ENCODE results near the gene FTO. TPM values are rescaled to one million over a fixed set of nuclear protein-coding genes. Genes with fewer than 3 reads are reported as not detected.

The FTO gene
- polyA plus RNA-seq, 1 donor from 2014 or later = 80.1 TPM

DNA sequence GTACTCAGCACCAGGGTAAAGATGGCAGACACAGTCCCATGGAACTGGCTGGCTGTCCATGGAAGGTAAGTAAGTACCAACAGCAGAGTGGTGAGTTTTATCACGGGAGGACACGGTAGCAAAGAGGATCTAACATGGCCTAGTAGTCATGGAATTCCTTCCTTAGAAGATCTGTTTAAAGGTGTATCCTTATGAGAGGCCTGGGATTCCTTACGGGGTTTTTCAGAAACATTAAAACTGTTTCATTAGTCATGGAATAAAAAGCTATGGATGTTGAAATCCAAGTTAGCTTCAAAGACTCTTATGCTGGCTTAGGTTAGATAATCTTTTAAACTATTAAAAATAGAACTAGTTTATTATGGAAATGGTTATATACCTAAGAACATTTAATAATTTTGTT, 7.4 kb downstream of the FTO start:
- no peak for TF ChIP-seq EZH2 (IDR thresholded peaks at IDR 0.05; ENCODE audit: borderline replicate concordance, insufficient read depth, low read length, poor library complexity, severe bottlenecking)
- TF ChIP-seq RAD21 (conservative IDR thresholded peaks at IDR 0.05) = no peak
- TF ChIP-seq MXI1 (conservative IDR thresholded peaks at IDR 0.05; ENCODE audit: poor library complexity, severe bottlenecking) = no peak
- no peak for TF ChIP-seq TAF1 (IDR thresholded peaks at IDR 0.05; ENCODE audit: low read depth)
- no peak for TF ChIP-seq EP300 (conservative IDR thresholded peaks at IDR 0.05; ENCODE audit: poor library complexity, severe bottlenecking)
- TF ChIP-seq POLR2AphosphoS5 (IDR thresholded peaks at IDR 0.05) = no peak
- TF ChIP-seq, protein P1, sequence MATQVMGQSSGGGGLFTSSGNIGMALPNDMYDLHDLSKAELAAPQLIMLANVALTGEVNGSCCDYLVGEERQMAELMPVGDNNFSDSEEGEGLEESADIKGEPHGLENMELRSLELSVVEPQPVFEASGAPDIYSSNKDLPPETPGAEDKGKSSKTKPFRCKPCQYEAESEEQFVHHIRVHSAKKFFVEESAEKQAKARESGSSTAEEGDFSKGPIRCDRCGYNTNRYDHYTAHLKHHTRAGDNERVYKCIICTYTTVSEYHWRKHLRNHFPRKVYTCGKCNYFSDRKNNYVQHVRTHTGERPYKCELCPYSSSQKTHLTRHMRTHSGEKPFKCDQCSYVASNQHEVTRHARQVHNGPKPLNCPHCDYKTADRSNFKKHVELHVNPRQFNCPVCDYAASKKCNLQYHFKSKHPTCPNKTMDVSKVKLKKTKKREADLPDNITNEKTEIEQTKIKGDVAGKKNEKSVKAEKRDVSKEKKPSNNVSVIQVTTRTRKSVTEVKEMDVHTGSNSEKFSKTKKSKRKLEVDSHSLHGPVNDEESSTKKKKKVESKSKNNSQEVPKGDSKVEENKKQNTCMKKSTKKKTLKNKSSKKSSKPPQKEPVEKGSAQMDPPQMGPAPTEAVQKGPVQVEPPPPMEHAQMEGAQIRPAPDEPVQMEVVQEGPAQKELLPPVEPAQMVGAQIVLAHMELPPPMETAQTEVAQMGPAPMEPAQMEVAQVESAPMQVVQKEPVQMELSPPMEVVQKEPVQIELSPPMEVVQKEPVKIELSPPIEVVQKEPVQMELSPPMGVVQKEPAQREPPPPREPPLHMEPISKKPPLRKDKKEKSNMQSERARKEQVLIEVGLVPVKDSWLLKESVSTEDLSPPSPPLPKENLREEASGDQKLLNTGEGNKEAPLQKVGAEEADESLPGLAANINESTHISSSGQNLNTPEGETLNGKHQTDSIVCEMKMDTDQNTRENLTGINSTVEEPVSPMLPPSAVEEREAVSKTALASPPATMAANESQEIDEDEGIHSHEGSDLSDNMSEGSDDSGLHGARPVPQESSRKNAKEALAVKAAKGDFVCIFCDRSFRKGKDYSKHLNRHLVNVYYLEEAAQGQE (IDR thresholded peaks at IDR 0.05; ENCODE audit: borderline replicate concordance) = no peak
- TF ChIP-seq, protein P2, sequence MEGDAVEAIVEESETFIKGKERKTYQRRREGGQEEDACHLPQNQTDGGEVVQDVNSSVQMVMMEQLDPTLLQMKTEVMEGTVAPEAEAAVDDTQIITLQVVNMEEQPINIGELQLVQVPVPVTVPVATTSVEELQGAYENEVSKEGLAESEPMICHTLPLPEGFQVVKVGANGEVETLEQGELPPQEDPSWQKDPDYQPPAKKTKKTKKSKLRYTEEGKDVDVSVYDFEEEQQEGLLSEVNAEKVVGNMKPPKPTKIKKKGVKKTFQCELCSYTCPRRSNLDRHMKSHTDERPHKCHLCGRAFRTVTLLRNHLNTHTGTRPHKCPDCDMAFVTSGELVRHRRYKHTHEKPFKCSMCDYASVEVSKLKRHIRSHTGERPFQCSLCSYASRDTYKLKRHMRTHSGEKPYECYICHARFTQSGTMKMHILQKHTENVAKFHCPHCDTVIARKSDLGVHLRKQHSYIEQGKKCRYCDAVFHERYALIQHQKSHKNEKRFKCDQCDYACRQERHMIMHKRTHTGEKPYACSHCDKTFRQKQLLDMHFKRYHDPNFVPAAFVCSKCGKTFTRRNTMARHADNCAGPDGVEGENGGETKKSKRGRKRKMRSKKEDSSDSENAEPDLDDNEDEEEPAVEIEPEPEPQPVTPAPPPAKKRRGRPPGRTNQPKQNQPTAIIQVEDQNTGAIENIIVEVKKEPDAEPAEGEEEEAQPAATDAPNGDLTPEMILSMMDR (IDR thresholded peaks at IDR 0.05; ENCODE audit: poor library complexity, severe bottlenecking) = no peak
- no peak for TF ChIP-seq SMC3 (conservative IDR thresholded peaks at IDR 0.05; ENCODE audit: poor library complexity)
- H3K9me2 ChIP-seq (ENCODE audit: insufficient read depth, low read length) = no peaks in the 10 kb centered on the region

DNA sequence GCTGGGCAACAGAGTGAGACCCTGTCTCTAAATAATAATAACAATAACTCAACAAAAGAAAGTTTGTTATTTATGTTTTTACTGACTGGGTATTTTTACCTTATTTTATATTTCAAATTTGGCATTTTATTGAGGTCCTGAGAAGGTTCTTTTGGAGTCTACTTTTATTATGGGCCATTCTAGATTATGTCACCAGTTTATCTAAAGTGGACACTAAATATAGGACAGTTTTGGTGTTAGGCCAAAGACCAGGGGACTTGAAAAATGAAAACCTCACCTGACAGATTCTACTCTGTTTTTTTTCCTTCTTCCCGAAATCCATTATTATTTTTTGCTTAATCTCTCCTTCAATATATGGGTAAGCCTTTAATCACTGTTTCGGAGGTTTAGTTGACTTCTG, 8.1 kb downstream of the FTO start:
- no peak overlapping the region for H3K4me2 ChIP-seq (ENCODE audit: low read length)
- no peak overlapping the region for H3K9ac ChIP-seq (ENCODE audit: low read length)
- peaks cover 17% of the 10 kb centered on the region for H3K79me2 ChIP-seq (replicated peaks; ENCODE audit: insufficient read depth, low read length)
- peaks cover 11% of the 10 kb centered on the region for H3F3A ChIP-seq (ENCODE audit: insufficient read depth, low read length, poor library complexity, severe bottlenecking)
- no peak overlapping the region for H3K27ac ChIP-seq (ENCODE audit: low read length)
- TF ChIP-seq POLR2AphosphoS5 (IDR thresholded peaks at IDR 0.05) = no peak
- no peak for TF ChIP-seq EP300 (conservative IDR thresholded peaks at IDR 0.05; ENCODE audit: poor library complexity, severe bottlenecking)
- TF ChIP-seq RAD21 (conservative IDR thresholded peaks at IDR 0.05) = no peak
- TF ChIP-seq, protein P2 (IDR thresholded peaks at IDR 0.05; ENCODE audit: poor library complexity, severe bottlenecking) = no peak
- no peak for TF ChIP-seq SMC3 (conservative IDR thresholded peaks at IDR 0.05; ENCODE audit: poor library complexity)
- no peak for TF ChIP-seq TAF1 (IDR thresholded peaks at IDR 0.05; ENCODE audit: low read depth)
- TF ChIP-seq, protein P1 (IDR thresholded peaks at IDR 0.05; ENCODE audit: borderline replicate concordance) = no peak
- TF ChIP-seq EZH2 (IDR thresholded peaks at IDR 0.05; ENCODE audit: borderline replicate concordance, insufficient read depth, low read length, poor library complexity, severe bottlenecking) = no peak
- no peak for TF ChIP-seq MXI1 (conservative IDR thresholded peaks at IDR 0.05; ENCODE audit: poor library complexity, severe bottlenecking)
- no peak overlapping the region for H3K4me3 ChIP-seq (ENCODE audit: low read length)
- no peaks in the 10 kb centered on the region for H3K27me3 ChIP-seq (ENCODE audit: insufficient read depth, low read depth, low read length)
- H3K36me3 ChIP-seq (ENCODE audit: insufficient read depth, low read length) = no peaks in the 10 kb centered on the region
- no peaks in the 10 kb centered on the region for H3K9me3 ChIP-seq (ENCODE audit: low read length)
- H3K9me2 ChIP-seq (ENCODE audit: insufficient read depth, low read length) = no peaks in the 10 kb centered on the region
- no peak overlapping the region for H2AFZ ChIP-seq (ENCODE audit: low read depth, low read length)
- no peaks in the 10 kb centered on the region for H4K20me1 ChIP-seq (ENCODE audit: insufficient read depth)

More for the DNA sequence above, 7.4 kb downstream of the FTO start:
- H3K9me3 ChIP-seq (ENCODE audit: low read length) = no peaks in the 10 kb centered on the region
- H3K27me3 ChIP-seq (ENCODE audit: insufficient read depth, low read depth, low read length) = no peaks in the 10 kb centered on the region
- no peak overlapping the region for H3K9ac ChIP-seq (ENCODE audit: low read length)
- no peaks in the 10 kb centered on the region for H3K36me3 ChIP-seq (ENCODE audit: insufficient read depth, low read length)
- peaks cover 10% of the 10 kb centered on the region for H3F3A ChIP-seq (ENCODE audit: insufficient read depth, low read length, poor library complexity, severe bottlenecking)
- H3K79me2 ChIP-seq (replicated peaks; ENCODE audit: insufficient read depth, low read length) = peaks cover 22% of the 10 kb centered on the region
- H2AFZ ChIP-seq (ENCODE audit: low read depth, low read length) = no peak overlapping the region
- H3K27ac ChIP-seq (ENCODE audit: low read length) = no peak overlapping the region
- H4K20me1 ChIP-seq (ENCODE audit: insufficient read depth) = no peaks in the 10 kb centered on the region
- no peak overlapping the region for H3K4me2 ChIP-seq (ENCODE audit: low read length)
- no peak overlapping the region for H3K4me3 ChIP-seq (ENCODE audit: low read length)

Measured in neural cell (in vitro differentiated cells).